Activated naive CD8-positive, alpha-beta T cell treated with anti-CD3 and anti-CD28 coated beads for 36 hours (primary cell): ENCODE measurements around the gene DENND6A. TPM values are rescaled to one million over a fixed set of nuclear protein-coding genes. Genes with fewer than 3 reads are reported as not detected.
A peak's percentile ranks its signal among the peaks of the same experiment; 100 is the strongest.
"Not testable (repeated sequence)": the region's sequence is repeated elsewhere in the genome, so short reads cannot be mapped to it uniquely, and the experiment has no call there.

Source experiments
- DNase-seq: peaks from one replicate; pipeline ENCODE4 v3.0.0; 2021
- H3K27ac Mint-ChIP-seq: one replicate; pipeline ENCODE4 v1.8.0; 2022; ENCODE audit warnings: mild to moderate bottlenecking, moderate library complexity, mixed read lengths
- H3K27me3 Mint-ChIP-seq: one replicate; pipeline ENCODE4 v1.8.0; 2022; ENCODE audit warnings: mild to moderate bottlenecking, mixed read lengths
- H3K36me3 Mint-ChIP-seq: one replicate; pipeline ENCODE4 v1.8.0; 2021; ENCODE audit warnings: mild to moderate bottlenecking, mixed read lengths
- H3K4me1 Mint-ChIP-seq: one replicate; pipeline ENCODE4 v1.8.0; 2021; ENCODE audit warnings: mixed read lengths
- H3K4me3 Mint-ChIP-seq: one replicate; pipeline ENCODE4 v1.8.0; 2022; ENCODE audit warnings: mild to moderate bottlenecking, moderate library complexity, mixed read lengths
- H3K9me3 Mint-ChIP-seq: one replicate; pipeline ENCODE4 v1.8.0; 2022; ENCODE audit warnings: mixed read lengths
- total RNA-seq, 2 experiments: library from RNA; stranded (reverse); gene quantifications; one replicate each; pipeline ENCODE4 v1.2.3, GENCODE V29; 2021

DENND6A gene
- total RNA-seq, 2 experiments from 2014 or later = 9.9 to 11.5 TPM

GRCh38 chr3:57627976-57628375, 64.9 kb downstream of the DENND6A start:
- no peak overlapping the region for H3K4me3 Mint-ChIP-seq
- H3K36me3 Mint-ChIP-seq = peaks cover 14% of the 10 kb centered on the region
- DNase-seq = no peak
- H3K27ac Mint-ChIP-seq = no peak overlapping the region
- no peaks in the 10 kb centered on the region for H3K9me3 Mint-ChIP-seq
- no peaks in the 10 kb centered on the region for H3K4me1 Mint-ChIP-seq
- H3K27me3 Mint-ChIP-seq = no peaks in the 10 kb centered on the region

- H3K9me3 Mint-ChIP-seq = no peaks in the 10 kb centered on the region
- H3K4me3 Mint-ChIP-seq = no peak overlapping the region
- H3K27me3 Mint-ChIP-seq = no peaks in the 10 kb centered on the region
- peaks cover 1% of the 10 kb centered on the region for H3K4me1 Mint-ChIP-seq
- H3K27ac Mint-ChIP-seq = no peak overlapping the region
- peaks cover 20% of the 10 kb centered on the region for H3K36me3 Mint-ChIP-seq
- DNase-seq = no peak
Observed at GRCh38 chr3:57624801-57625200, 68.1 kb downstream of the DENND6A start.

GRCh38 chr3:57622362-57622761, 70.5 kb downstream of the DENND6A start:
- Mint-ChIP-seq H3K4me3 (no peak overlapping the region), H3K36me3 (peaks cover 16% of the 10 kb centered on the region), H3K27me3 (no peaks in the 10 kb centered on the region), H3K9me3 (no peaks in the 10 kb centered on the region), H3K4me1 (peaks cover 1% of the 10 kb centered on the region), H3K27ac (no peak overlapping the region)
- no peak for DNase-seq

GRCh38 chr3:57617739-57618138, 75.1 kb downstream of the DENND6A start:
- Mint-ChIP-seq H3K4me1 (peaks cover 1% of the 10 kb centered on the region), H3K27ac (no peak overlapping the region), H3K4me3 (no peak overlapping the region), H3K36me3 (peaks cover 4% of the 10 kb centered on the region), H3K27me3 (no peaks in the 10 kb centered on the region), H3K9me3 (no peaks in the 10 kb centered on the region)
- no peak for DNase-seq

GRCh38 chr3:57616233-57616632, 76.6 kb downstream of the DENND6A start:
- H3K27me3 Mint-ChIP-seq = no peaks in the 10 kb centered on the region
- H3K36me3 Mint-ChIP-seq = peaks cover 7% of the 10 kb centered on the region
- H3K9me3 Mint-ChIP-seq = no peaks in the 10 kb centered on the region
- no peak overlapping the region for H3K4me3 Mint-ChIP-seq
- H3K27ac Mint-ChIP-seq = no peak overlapping the region
- DNase-seq = no peak
- H3K4me1 Mint-ChIP-seq = peaks cover 2% of the 10 kb centered on the region

GRCh38 chr3:57611870-57612269, 81.0 kb downstream of the DENND6A start:
- not testable (repeated sequence) for DNase-seq, H3K4me3 Mint-ChIP-seq, H3K27ac Mint-ChIP-seq, H3K4me1 Mint-ChIP-seq, H3K27me3 Mint-ChIP-seq
- Mint-ChIP-seq H3K9me3 (peaks cover 17% of the 10 kb centered on the region), H3K36me3 (peaks cover 33% of the 10 kb centered on the region)

- Mint-ChIP-seq H3K27ac (no peak overlapping the region), H3K4me1 (no peaks in the 10 kb centered on the region), H3K4me3 (no peak overlapping the region)
Observed at GRCh38 chr3:57605683-57606082, 87.2 kb downstream of the DENND6A start.

GRCh38 chr3:57604971-57605370, 87.9 kb downstream of the DENND6A start:
- DNase-seq = no peak
- Mint-ChIP-seq H3K36me3 (peaks cover 48% of the 10 kb centered on the region), H3K4me1 (peaks cover 2% of the 10 kb centered on the region), H3K27ac (no peak overlapping the region), H3K4me3 (no peak overlapping the region), H3K27me3 (no peaks in the 10 kb centered on the region), H3K9me3 (peaks cover 15% of the 10 kb centered on the region)

More at GRCh38 chr3:57605683-57606082, 87.2 kb downstream of the DENND6A start:
- DNase-seq = no peak
- peaks cover 18% of the 10 kb centered on the region for H3K9me3 Mint-ChIP-seq
- H3K27me3 Mint-ChIP-seq = no peaks in the 10 kb centered on the region
- H3K36me3 Mint-ChIP-seq = peaks cover 54% of the 10 kb centered on the region

- peaks cover 14% of the 10 kb centered on the region for H3K4me1 Mint-ChIP-seq
- no peaks in the 10 kb centered on the region for H3K9me3 Mint-ChIP-seq
- no peak for DNase-seq
- no peaks in the 10 kb centered on the region for H3K27me3 Mint-ChIP-seq
- H3K36me3 Mint-ChIP-seq = peaks cover 31% of the 10 kb centered on the region
- no peak overlapping the region for H3K4me3 Mint-ChIP-seq
- H3K27ac Mint-ChIP-seq = no peak overlapping the region
Observed at GRCh38 chr3:57600195-57600594, 92.7 kb downstream of the DENND6A start.

- no peak for DNase-seq
- H3K36me3 Mint-ChIP-seq = peaks cover 34% of the 10 kb centered on the region
- no peaks in the 10 kb centered on the region for H3K27me3 Mint-ChIP-seq
- H3K27ac Mint-ChIP-seq = peak overlapping the region; percentile 100
- peaks cover 26% of the 10 kb centered on the region for H3K4me1 Mint-ChIP-seq
- peak overlapping the region; percentile 94 for H3K4me3 Mint-ChIP-seq
- no peaks in the 10 kb centered on the region for H3K9me3 Mint-ChIP-seq
Observed at GRCh38 chr3:57598765-57599360, 94.0 kb downstream of the DENND6A start.

- Mint-ChIP-seq H3K4me1 (peaks cover 35% of the 10 kb centered on the region), H3K27ac (peak within 1 kb of the TSS; percentile 100), H3K27me3 (no peaks in the 10 kb centered on the region), H3K9me3 (no peaks in the 10 kb centered on the region), H3K4me3 (peak within 1 kb of the TSS; percentile 94), H3K36me3 (peaks cover 34% of the 10 kb centered on the region)
- peak; percentile 100 for DNase-seq
Observed at GRCh38 chr3:57597127-57597923, 95.6 kb downstream of the DENND6A start, which contains the start of gene ARF4. Gene ARF4, minus strand, starts transcription at chr3:57597344. Its CDS starts 204 bp downstream, at chr3:57597140.

- H3K27me3 Mint-ChIP-seq = no peaks in the 10 kb centered on the region
- no peaks in the 10 kb centered on the region for H3K9me3 Mint-ChIP-seq
- H3K27ac Mint-ChIP-seq = peak overlapping the region; percentile 100
- peak; percentile 64 for DNase-seq
- peaks cover 40% of the 10 kb centered on the region for H3K4me1 Mint-ChIP-seq
- H3K4me3 Mint-ChIP-seq = peak overlapping the region; percentile 94
- H3K36me3 Mint-ChIP-seq = peaks cover 34% of the 10 kb centered on the region
Observed at GRCh38 chr3:57596495-57597126, 96.3 kb downstream of the DENND6A start.

- Mint-ChIP-seq H3K9me3 (no peaks in the 10 kb centered on the region), H3K4me1 (peaks cover 44% of the 10 kb centered on the region), H3K27ac (no peak overlapping the region), H3K27me3 (no peaks in the 10 kb centered on the region), H3K4me3 (peak overlapping the region; percentile 94), H3K36me3 (peaks cover 36% of the 10 kb centered on the region)
- DNase-seq = no peak
Observed at GRCh38 chr3:57594576-57594975, 98.3 kb downstream of the DENND6A start.

- H3K27me3 Mint-ChIP-seq = no peaks in the 10 kb centered on the region
- H3K4me1 Mint-ChIP-seq = peaks cover 41% of the 10 kb centered on the region
- no peaks in the 10 kb centered on the region for H3K9me3 Mint-ChIP-seq
- H3K27ac Mint-ChIP-seq = no peak overlapping the region
- peaks cover 36% of the 10 kb centered on the region for H3K36me3 Mint-ChIP-seq
- no peak for DNase-seq
- peak overlapping the region; percentile 94 for H3K4me3 Mint-ChIP-seq
Observed at GRCh38 chr3:57594144-57594543, 98.7 kb downstream of the DENND6A start.

- Mint-ChIP-seq H3K27ac (no peak overlapping the region), H3K4me1 (peaks cover 41% of the 10 kb centered on the region)
Observed at GRCh38 chr3:57592306-57592705, 100.6 kb downstream of the DENND6A start.

More at GRCh38 chr3:57592306-57592705, 100.6 kb downstream of the DENND6A start:
- no peak overlapping the region for H3K4me3 Mint-ChIP-seq
- H3K27me3 Mint-ChIP-seq = no peaks in the 10 kb centered on the region
- peaks cover 33% of the 10 kb centered on the region for H3K36me3 Mint-ChIP-seq
- DNase-seq = no peak
- H3K9me3 Mint-ChIP-seq = no peaks in the 10 kb centered on the region
